ENCODE results near the gene HABP4. TPM values are rescaled to one million over a fixed set of nuclear protein-coding genes. Genes with fewer than 3 reads are reported as not detected.

HABP4 gene
- total RNA-seq, 1 experiment from 2014 or later = 21.0 TPM

DNA sequence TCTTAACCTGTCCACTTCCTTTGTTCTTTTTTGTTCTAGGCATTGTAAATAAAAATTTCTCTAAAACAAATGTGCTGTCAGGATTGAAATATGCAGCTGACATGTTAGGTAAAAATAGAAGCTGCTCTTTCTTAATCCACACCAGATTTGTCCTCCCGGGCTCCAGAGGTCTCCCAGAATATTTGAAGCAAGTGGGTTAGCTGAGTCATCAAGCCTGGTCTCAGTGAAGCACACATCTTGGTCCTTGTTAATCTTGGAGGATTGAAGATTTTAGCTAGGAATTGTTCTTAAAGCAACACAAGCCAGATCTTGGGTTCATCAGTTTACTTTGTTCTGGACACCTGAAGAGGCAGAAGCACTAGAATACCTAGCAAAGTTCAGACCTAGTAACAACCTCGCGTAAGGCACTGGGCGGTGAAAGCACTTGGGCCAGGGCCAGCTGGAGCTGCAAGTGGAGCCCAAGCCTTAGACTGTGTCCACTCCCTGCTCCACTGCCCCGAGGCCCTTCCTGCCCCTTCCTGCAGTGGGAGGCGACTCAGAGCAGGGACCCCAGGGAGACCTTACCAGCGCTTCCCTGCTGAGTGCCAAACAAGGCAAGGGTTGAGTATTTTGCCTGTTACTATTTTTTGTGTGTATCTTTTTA lies 36.5 kb downstream of the HABP4 start:
- BruUV-seq (replicated peaks) = no TSS peak
- H4K20me1 ChIP-seq (ENCODE audit: insufficient read depth) = no peaks in the 10 kb centered on the region
- no peaks in the 10 kb centered on the region for H3K9me3 ChIP-seq (ENCODE audit: control insufficient read depth in 1 of 2, insufficient read depth in 1 of 2, low read depth in 1 of 2, low read length in 2 of 2)
- peak overlapping the region; percentile 42; the same call in 1 of the 2 replicates for H3K27ac ChIP-seq (ENCODE audit: low read depth, low read length)
- H3K9me2 ChIP-seq (ENCODE audit: insufficient read depth) = no peaks in the 10 kb centered on the region
- no peaks in the 10 kb centered on the region for H3K27me3 ChIP-seq (ENCODE audit: insufficient read depth, low read length)
- POLR2A ChIA-PET = no interaction called here
- peaks cover 19 to 22% of the 10 kb centered on the region in 2 experiments for H3K4me1 ChIP-seq (ENCODE audit: control insufficient read depth in 1 of 2, insufficient read depth in 2 of 2, low read length in 2 of 2)
- TF ChIP-seq JUND (IDR thresholded peaks at IDR 0.05) (0 out of 2 replicates have a peak, but pooled peaks have one; percentile 7), SP1 (IDR thresholded peaks at IDR 0.05; ENCODE audit: low read depth) (0 out of 2 replicates have a peak, but pooled peaks have one; percentile 20), EGR1 (IDR thresholded peaks at IDR 0.05; ENCODE audit: low read depth) (no peak), ZFX (IDR thresholded peaks at IDR 0.05) (no peak), POLR2A (IDR thresholded peaks at IDR 0.05; ENCODE audit: borderline replicate concordance, extremely low read depth, insufficient read depth, insufficient read length) (no peak), EZH2phosphoT487 (IDR thresholded peaks at IDR 0.05; ENCODE audit: borderline replicate concordance) (no peak)
- H3K36me3 ChIP-seq (ENCODE audit: control insufficient read depth in 1 of 2, insufficient read depth in 2 of 2, low read length in 2 of 2) = peaks cover 7 to 17% of the 10 kb centered on the region in 2 experiments; a peak in 2 of 4 replicates
- H3K9ac ChIP-seq (ENCODE audit: low read length) = no peak overlapping the region
- no peak overlapping the region for H3K4me3 ChIP-seq (replicated peaks in 1 of 2; ENCODE audit: low read depth in 1 of 2, low read length in 2 of 2)
- DNase-seq (ENCODE audit: low read depth, low spot score) (no peak), ATAC-seq (no peak)
- no peak overlapping the region for H2AFZ ChIP-seq (ENCODE audit: low read depth, low read length, poor library complexity, severe bottlenecking)
- RAD21 ChIA-PET (ENCODE audit: low non-redundant PET in 1 of 2, low total read pairs in 2 of 2, uncharacterized antibody in 2 of 2, unreplicated experiment in 2 of 2) = no interaction called here
- CTCF ChIA-PET = no interaction called here
- peak overlapping the region; percentile 16; the same call in 1 of the 2 replicates for H3K4me2 ChIP-seq (ENCODE audit: low read length)
- no peaks in the 10 kb centered on the region for H3K79me2 ChIP-seq (ENCODE audit: insufficient read depth, low read length)
- intact Hi-C loops (cut with micrococcal nuclease) = no loop called here

DNA sequence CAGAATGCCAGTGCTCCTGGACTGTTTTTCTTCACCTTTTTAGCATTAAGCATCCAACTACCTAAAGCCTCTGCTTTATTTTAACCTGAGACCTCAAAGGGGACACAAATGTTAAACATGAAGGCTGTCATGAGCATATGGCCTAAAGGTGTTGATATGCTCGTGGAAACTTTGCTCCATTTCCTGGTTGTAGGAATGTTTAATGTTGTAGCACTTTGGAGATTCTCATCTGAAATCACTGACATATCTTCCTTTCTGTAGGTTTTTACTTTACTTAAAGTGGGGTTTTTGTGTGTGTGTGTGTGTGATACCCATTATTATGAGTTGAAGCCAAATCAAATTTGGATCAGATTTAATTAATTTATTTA lies 37.0 kb downstream of the HABP4 start:
- no peak overlapping the region for H3K4me3 ChIP-seq (replicated peaks in 1 of 2; ENCODE audit: low read depth in 1 of 2, low read length in 2 of 2)
- H2AFZ ChIP-seq (ENCODE audit: low read depth, low read length, poor library complexity, severe bottlenecking) = no peak overlapping the region
- H3K4me1 ChIP-seq (ENCODE audit: control insufficient read depth in 1 of 2, insufficient read depth in 2 of 2, low read length in 2 of 2) = peaks cover 23 to 27% of the 10 kb centered on the region in 2 experiments
- H3K79me2 ChIP-seq (ENCODE audit: insufficient read depth, low read length) = no peaks in the 10 kb centered on the region
- H4K20me1 ChIP-seq (ENCODE audit: insufficient read depth) = no peaks in the 10 kb centered on the region
- CTCF ChIA-PET = no interaction called here
- TF ChIP-seq POLR2AphosphoS5 (IDR thresholded peaks at IDR 0.05; ENCODE audit: low read depth, low read length) = no peak
- TF ChIP-seq CEBPB (IDR thresholded peaks at IDR 0.05; ENCODE audit: low read depth) = no peak
- no peak for TF ChIP-seq ZFX (IDR thresholded peaks at IDR 0.05)
- no peak for TF ChIP-seq EZH2 (IDR thresholded peaks at IDR 0.05)
- TF ChIP-seq SRF (IDR thresholded peaks at IDR 0.05; ENCODE audit: low read depth) = no peak
- TF ChIP-seq SP1 (IDR thresholded peaks at IDR 0.05; ENCODE audit: low read depth) = no peak
- TF ChIP-seq, protein P1, sequence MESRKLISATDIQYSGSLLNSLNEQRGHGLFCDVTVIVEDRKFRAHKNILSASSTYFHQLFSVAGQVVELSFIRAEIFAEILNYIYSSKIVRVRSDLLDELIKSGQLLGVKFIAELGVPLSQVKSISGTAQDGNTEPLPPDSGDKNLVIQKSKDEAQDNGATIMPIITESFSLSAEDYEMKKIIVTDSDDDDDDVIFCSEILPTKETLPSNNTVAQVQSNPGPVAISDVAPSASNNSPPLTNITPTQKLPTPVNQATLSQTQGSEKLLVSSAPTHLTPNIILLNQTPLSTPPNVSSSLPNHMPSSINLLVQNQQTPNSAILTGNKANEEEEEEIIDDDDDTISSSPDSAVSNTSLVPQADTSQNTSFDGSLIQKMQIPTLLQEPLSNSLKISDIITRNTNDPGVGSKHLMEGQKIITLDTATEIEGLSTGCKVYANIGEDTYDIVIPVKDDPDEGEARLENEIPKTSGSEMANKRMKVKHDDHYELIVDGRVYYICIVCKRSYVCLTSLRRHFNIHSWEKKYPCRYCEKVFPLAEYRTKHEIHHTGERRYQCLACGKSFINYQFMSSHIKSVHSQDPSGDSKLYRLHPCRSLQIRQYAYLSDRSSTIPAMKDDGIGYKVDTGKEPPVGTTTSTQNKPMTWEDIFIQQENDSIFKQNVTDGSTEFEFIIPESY (IDR thresholded peaks at IDR 0.05; ENCODE audit: extremely low read depth, insufficient replicate concordance, low read length) = no peak
- H3K27ac ChIP-seq (ENCODE audit: low read depth, low read length) = peak overlapping the region; percentile 42; the same call in 1 of the 2 replicates
- H3K27me3 ChIP-seq (ENCODE audit: insufficient read depth, low read length) = no peaks in the 10 kb centered on the region
- H3K9me3 ChIP-seq (ENCODE audit: control insufficient read depth in 1 of 2, insufficient read depth in 1 of 2, low read depth in 1 of 2, low read length in 2 of 2) = no peaks in the 10 kb centered on the region
- H3K36me3 ChIP-seq (ENCODE audit: control insufficient read depth in 1 of 2, insufficient read depth in 2 of 2, low read length in 2 of 2) = peaks cover 7 to 20% of the 10 kb centered on the region in 2 experiments; a peak in 2 of 4 replicates
- POLR2A ChIA-PET = no interaction called here
- DNase-seq (ENCODE audit: low read depth, low spot score) (no peak), ATAC-seq (no peak)
- RAD21 ChIA-PET (ENCODE audit: low non-redundant PET in 1 of 2, low total read pairs in 2 of 2, uncharacterized antibody in 2 of 2, unreplicated experiment in 2 of 2) = no interaction called here
- no peaks in the 10 kb centered on the region for H3K9me2 ChIP-seq (ENCODE audit: insufficient read depth)
- no TSS peak for BruUV-seq (replicated peaks)
- intact Hi-C loops (cut with micrococcal nuclease) = no loop called here
- peak overlapping the region; percentile 16; the same call in 1 of the 2 replicates for H3K4me2 ChIP-seq (ENCODE audit: low read length)
- no peak overlapping the region for H3K9ac ChIP-seq (ENCODE audit: low read length)

Measured in HCT116 (cell line).